NCI-H146 (cell line): Measurements from ENCODE around the gene MAL.
A peak's percentile ranks its signal among the peaks of the same experiment; 100 is the strongest.
"Not testable (repeated sequence)": the region's sequence is repeated elsewhere in the genome, so short reads cannot be mapped to it uniquely, and the experiment has no call there.

Experiments used
- DNase-seq: peaks from one replicate; lab custom pipeline; 2025; lab: John Stamatoyannopoulos, UW

Gene MAL

DNA sequence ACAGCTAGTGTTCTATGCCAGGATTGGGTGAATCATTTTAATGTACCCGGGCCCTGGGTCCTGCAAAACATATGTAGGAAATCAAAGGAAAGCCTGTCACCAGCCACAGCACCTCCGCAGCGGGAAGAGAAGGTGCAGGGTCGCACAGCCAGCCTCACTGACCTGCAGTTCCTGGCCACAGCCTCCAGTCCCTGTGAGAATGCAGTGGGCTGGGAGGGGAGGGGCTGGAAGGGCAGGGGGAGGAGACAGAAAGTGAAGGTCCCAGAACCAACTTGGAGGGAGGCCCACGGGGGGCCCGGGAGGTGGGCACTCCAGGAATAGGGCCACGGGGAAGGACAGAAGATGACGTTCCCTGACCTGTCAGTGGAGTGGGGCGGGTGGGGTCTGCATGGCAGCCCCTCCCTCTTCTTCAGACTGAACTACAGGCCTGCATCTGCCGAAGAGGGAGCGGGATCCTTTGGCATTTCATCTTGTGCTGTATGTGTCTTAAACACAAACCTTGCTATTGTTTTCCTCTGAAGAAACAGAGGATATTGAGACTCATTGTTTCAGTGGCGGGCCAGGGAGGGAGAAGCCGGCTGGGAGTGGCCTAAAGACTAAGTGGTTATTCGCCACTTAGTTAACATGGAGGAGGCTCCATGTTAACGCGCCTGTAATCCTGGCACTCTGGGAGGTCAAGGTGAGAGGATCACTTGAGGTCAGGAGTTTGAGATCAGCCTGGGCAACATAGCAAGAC is 7.5 kb downstream of the MAL start:
- DNase-seq = no peak

DNA sequence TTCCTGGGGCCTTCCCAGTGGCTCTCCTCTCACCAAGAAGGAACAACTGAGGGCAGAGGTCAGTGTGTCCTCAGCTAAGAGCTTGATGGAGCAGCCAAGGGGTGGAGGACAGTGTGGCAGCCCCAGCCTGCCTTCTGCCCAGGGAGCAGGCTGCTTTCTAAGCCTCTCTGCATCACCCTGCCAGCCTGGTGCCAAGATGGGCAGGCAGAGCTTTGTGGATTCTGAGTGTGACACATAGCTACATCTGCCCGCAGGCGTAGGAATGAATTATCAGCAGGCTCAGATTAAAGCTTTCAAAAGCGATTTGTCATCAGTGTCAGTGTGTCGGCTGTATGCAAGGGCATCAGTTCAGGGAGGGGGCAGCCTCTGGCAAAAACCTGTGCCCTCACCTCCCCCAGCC is 8.7 kb downstream of the MAL start:
- no peak for DNase-seq

DNA sequence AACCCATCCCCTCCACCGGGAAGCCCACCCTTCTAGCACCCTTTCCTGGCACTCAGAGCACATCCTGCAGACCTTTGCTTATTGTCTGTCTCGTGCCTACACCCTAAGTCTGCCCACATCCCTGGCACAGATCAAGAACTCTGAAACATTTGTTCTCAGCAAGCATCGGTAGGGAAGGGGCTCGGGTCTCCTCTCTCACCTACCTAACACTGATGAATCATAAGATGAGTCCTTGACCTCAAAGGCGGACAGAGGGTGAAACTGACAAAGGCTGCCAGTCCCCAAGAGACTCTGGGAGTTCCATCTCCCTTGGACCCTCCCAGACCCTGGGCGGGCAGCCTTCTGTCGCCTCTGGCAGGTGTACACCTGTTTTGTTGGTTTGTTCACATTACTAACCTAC is 9.3 kb downstream of the MAL start:
- DNase-seq = no peak

DNA sequence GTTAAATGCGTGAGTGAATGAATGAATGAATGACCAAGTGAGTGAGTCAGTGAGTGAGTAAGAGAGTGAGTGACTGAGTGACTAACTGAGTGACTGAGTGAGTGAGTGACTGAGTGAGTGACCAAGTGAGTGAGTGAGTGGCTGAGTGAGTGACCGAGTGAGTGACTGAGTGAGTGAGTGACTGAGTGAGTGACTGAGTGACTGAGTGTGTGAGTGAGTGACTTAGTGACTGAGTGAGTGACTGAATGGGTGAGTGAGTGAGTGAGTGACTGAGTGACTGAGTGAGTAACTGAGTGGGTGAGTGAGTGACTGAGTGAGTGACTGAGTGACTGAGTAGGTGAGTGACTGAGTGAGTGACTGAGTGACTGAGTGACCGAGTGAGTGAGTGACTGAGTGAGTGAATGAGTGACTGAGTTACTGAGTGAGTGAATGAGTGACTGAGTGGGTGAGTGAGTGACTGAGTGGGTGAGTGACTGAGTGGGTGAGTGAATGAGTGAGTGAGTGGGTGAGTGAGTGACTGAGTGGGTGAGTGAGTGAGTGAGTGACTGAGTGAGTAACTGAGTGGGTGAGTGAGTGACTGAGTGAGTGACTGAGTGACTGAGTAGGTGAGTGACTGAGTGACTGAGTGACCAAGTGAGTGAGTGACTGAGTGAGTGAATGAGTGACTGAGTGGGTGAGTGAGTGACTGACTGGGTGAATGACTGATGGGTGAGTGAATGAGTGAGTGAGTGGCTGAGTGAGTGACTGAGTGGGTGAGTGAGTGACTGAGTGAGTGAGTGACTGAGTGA is 11.3 kb downstream of the MAL start:
- DNase-seq = no peak

DNA sequence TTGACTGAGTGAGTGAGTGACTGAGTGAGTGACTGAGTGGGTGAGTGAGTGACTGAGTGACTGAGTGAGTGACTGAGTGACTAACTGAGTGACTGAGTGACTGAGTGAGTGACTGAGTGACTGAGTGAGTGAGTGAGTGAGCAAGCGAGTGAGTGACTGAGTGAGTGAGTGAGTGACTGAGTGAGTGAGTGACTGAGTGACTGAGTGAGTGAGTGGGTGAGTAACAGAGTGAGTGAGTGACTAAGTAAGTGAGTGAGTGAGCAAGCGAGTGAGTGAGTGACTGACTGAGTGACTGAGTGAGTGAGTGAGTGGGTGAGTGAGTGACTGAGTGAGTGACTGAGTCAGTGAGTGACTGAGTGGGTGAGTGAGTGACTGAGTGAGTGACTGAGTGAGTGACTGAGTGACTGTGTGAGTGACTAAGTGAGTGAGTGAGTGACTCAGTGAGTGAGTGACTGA is 11.9 kb downstream of the MAL start:
- DNase-seq = no peak

DNA sequence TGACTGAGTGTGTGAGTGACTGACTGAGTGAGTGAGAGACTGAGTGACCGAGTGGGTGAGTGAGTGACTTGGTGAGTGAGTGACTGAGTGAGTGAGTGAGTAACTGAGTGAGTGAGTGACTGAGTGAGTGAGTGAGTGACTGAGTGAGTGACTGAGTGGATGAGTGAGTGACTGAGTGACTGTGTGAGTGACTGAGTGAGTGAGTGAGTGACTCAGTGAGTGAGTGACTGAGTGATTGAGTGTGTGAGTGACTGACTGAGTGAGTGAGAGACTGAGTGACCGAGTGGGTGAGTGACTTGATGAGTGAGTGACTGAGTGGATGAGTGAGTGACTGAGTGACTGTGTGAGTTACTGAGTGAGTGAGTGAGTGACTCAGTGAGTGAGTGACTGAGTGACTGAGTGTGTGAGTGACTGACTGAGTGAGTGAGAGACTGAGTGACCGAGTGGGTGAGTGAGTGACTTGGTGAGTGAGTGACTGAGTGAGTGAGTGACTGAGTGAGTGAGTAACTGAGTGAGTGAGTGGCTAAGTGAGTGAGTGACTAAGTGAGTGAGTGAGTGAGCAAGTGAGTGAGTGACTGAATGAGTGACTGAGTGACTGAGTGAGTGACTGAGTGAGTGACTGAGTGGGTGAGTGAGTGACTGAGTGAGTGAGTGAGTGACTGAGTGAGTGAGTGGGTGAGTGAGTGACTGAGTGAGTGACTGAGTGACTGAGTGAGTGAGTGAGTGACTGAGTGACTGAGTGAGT is 12.5 kb downstream of the MAL start:
- not testable (repeated sequence) for DNase-seq

DNA sequence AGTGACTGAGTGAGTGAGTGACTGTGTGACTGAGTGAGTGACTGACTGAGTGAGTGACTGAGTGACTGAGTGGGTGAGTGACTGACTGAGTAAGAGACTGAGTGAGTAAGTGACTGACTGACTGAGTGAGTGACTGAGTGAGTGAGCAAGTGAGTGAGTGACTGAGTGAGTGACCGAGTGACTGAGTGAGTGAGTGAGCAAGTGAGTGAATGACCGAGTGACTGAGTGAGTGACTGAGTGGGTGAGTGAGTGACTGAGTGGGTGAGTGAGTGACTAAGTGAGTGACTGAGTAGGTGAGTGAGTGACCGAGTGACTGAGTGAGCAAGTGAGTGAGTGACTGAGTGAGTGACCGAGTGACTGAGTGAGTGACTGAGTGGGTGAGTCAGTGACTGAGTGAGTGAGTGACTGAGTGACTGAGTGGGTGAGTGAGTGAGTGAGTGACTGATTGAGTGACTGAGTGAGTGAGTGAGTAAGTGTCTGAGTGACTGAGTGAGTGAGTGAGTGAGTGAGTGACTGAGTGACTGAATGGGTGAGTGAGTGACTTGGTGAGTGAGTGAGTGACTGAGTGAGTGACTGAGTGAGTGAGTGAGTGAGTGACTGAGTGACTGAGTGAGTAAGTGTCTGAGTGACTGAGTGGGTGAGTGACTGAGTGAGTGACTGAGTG is 13.3 kb downstream of the MAL start:
- no peak for DNase-seq

DNA sequence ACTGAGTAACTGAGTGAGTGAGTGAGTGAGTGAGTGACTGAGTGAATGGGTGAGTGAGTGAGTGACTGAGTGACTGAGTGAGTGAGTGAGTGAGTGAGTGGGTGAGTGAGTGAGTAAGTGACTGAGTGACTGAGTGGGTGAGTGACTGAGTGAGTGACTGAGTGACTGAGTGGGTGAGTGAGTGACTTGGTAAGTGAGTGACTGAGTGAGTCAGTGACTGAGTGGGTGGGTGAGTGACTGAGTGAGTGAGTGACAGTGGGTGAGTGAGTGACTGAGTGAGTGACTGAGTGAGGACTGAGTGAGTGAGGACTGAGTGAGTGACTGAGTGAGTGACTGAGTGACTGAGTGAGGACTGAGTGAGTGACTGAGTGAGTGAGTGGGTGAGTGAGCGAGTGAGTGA is 13.9 kb downstream of the MAL start:
- DNase-seq = no peak

DNA sequence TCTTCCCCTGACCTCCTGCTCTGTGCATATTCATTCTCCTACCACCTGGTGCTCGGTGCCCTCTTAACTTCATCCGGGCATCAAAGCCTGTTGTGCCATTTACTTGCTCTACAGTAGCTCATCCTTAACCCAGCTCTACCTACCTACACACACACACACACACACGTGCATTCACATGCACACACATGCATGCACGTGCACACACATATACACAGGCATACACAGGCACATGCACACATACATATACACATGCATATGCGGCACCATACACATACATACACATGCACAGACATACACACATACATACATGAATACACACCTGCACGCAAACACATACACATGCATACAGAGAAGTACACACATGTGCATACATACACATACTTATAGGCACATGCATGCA is 14.5 kb downstream of the MAL start:
- no peak for DNase-seq

DNA sequence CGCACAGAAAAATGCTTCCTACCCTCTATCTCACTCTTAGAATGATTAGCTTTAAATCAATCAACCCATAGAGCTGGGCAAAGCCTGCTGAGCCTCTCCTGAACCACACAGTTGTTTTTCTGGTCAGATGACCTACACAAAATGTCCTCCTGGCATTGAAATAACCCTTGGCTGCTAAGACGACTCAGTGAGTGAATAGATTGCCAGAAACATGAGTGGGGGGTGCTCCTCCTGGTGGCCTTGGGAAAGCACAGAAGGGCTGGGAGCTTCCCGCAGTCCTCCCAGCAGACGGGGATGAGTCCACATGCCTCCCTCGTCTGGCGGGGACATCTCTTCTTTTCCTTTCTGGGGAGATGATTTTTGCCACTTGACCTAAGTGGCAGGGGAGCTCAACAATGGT is 14.9 kb downstream of the MAL start:
- DNase-seq = no peak

DNA sequence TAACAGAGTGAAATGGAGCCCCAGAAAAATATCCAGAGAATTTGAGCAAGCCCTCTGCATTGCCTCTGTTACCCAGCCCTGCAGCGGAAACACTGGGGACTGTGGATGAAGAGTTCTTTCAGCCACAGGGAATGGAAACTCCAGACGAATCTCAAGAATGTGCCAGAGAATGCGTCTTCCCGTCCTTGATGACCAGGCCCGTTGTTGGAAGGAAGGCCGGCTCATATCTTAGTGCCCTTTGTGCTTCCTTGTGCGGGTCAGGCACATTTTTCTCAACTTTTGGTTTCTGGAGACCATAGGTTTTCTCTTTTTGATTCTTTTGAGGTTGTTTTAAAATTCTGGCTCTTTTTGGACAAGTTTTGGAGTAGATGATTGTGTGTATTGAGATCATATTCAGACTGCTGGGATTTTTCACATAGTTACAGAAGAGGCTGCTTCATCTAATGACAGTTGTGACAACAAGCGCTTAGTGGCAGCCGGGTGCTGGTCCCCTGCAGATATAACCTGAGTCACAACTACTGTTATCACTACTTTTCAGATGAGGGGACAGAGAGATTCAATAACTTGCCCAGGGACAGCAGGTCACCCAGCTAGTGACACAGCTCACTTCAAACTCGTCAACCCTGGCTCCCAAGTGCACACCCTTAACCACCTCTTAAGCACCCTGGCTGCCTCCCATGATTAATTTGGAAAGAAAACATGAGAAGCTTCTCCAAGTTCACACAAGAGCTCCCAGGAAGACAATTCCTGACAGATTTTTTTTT is 15.7 kb downstream of the MAL start:
- DNase-seq = no peak

DNA sequence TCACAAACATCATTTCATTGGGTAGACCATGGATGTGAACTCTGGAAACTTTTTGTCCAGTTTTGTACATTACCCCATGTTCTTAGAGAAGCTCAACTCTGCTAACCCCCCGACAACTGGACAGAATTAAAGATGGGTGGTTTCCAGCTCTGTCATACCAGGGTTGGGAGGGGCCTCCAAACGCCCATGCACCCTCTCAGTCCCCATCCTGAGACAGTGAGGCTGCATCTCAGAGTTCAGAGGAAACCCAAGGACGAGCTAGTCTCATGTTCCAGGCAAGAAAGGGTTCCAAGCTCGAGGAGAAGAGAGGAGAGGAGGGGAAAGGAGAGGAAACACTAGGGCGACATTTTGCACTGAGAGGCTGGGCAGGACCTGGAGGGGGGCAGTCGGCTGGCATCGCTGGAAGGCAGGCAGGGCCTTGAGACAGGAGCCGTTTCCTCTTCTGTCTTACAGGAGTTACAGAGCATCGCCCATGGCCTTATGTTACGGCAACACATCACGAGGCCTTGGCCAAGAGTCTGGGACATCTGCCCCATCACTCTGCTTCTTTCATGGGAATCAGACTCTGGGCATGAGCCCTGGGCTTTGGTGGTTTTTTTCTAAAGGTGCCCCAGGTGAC is 16.4 kb downstream of the MAL start:
- DNase-seq = no peak

DNA sequence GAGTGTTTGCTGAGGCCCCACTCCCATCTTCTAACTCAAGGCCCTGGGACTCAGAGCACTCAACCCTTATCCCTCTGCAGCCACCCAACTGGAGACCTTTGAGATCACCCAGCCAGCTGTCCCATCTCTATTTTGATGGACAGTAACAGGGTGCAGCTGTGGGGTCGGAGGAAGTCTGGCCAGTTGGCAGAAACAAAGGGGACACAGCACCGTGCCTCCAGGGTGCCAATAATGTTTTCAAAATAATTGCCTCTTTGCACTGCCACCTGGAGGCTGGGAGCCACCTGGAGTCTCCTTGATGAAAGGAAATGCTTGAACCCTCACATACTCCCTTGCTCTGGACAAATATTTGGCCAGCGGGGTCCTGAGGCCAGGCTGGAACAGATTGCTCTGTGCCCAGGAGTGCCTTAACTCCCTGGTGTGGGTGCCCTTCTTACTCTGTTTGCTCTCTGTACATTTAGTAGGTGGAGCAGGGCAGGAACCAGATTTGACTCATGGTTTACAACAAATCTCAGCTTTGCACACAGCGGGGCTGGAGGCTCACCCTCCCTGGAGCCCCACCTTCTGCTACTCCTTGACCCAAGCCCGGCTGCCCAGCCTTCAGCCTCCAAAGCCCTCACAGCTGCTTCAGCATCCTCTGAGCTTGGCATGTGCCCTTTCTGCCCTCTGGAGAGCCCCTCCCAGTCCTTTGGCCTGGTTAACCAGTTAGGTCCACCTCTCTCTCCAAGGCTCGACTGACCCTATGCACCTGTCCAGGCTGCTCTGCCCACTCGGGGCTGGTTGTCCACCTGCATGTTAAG is 17.2 kb downstream of the MAL start:
- peak; percentile 96 for DNase-seq

DNA sequence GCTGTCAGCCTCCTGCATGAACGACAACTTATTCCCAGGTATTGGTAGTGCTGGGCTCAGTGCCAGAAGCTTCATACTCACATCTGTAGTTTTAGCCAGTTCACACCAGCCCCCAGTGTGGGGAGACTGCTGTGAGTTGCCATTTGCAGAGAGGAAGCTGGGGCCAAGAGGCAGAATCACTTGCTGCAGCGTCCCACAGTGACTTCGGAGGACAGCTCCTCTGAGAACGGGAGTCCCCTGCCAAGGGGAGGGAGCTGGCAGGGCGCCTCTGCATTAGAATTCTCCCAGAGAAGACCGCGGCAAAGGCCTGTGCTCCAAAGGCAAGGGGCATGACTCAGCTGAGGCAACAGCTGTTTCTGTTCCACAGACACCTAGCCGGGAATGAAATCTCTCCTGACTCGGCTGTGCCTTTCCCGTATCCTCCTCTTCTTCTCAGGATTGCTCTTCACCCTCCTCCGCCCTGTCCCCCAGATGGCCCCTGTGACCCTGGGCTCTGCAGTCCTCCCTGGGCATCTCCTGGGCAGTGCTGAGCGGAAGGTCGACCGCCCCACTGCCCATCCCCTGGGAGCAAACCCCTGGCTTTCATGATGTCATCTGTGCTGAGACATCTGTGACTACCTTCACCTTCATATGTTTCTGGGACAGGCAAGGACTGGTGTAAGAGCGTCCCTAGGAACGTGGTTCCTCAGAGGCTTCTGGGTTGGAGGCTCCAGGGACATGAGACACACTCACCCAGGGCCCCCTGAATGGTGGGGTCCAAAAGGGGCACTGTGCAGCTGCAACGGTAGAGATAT is 18.0 kb downstream of the MAL start:
- no peak for DNase-seq

DNA sequence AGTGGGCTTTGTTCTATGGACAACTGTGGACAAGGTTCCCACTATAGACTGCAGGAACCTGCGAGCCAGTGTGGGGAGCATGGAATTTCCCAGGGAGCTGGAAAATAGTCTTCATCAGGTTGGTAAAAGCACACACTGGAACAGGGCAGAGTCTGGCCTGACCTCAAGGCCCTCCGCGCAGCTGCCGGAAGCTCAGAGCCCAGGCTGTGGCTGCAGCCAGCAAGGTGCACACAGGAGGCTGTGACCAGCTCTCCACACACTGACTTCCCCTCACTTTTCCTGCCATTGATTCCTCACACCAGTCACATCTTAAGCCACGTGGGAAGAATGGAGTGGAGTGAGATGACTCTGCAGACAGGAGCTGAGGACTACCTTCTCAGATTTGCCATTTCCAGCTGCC is 19.1 kb downstream of the MAL start:
- DNase-seq = no peak

DNA sequence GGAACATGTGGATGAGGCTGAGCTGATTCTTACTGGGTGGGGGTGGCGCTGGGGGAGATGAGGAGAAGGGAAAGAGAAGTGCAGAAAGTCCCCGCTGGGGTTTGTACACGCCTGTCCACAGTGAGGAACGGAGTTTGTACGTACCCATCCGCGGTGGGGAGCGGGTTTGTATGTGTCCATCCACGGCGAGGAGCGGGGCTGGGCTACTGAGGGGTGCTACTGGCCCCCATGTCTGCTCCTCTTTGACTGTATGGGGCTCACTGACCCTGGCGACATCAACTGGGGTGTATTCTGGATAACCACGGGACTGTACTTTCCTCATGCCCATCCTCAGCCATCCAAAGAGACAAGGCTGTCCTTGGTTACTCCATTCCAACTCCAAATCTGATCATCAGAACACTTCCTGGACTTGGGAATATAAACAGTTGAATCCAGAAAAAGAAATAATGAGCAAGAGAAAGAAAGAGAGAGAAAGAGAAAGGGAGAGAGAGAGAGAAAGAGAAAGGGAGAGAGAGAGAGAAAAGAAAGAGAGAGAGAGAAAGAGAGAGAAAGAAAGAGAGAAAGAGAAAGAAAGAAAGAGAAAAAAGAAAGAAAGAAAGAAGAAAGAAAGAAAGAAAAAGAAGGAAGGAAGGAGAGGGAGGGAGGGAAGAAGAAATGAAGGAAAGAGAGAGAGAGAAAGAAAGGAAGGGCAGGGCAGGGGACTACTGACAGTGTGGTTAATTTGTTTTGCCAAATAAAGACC is 21.0 kb downstream of the MAL start:
- no peak for DNase-seq

DNA sequence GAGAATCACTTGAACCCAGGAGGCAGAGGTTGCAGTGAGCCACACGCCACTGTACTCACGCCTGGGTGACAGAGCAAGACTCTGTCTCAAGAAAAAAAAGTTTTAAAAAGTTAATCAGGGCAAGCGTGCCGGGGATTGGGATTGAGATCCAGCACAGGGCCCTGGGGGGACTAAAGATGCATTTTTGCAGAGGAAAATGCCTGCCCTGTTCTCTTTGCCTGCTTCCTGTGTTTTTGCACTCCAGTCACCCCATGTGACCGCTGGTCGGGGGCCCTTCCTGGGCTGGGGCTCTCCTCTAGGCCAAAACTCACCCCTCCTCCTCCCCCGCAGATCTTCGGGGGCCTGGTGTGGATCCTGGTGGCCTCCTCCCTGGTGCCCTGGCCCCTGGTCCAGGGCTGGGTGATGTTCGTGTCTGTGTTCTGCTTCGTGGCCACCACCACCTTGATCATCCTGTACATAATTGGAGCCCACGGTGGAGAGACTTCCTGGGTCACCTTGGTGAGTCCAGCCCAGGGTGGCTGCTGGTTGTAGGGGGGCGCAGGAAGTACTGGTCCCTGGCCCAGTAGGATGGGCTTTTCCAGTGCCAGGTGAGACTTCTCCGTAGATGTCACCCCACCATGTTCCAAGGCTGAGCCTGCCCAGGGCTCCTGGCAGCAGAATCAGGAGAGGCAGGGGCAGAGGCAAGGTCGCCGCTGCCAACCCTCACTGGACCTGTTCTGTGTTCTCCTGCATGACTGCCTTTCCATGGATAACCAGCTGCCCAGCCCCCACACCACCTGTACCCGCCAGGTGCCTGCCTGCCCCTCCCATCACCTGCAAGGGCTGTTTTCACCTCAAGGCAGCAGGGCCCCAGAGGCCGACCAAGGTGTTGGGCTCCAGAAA is 22.4 kb downstream of the MAL start:
- DNase-seq = peak; percentile 52
